Panc1 (cell line): ENCODE results near the gene RAD50.

ENCODE experiments used
- CTCF ChIP-seq: fragments of 450-650 bp; IDR thresholded peaks from 2 replicates; pipeline ENCODE4 v1.5.1; 2017; ENCODE audit warnings: mild to moderate bottlenecking
- POLR2AphosphoS5 ChIP-seq: IDR thresholded peaks from 2 replicates; pipeline ENCODE4 v1.6.1; 2012; ENCODE audit warnings: mild to moderate bottlenecking, low read depth, low read length, moderate library complexity
- SIN3A ChIP-seq: IDR thresholded peaks from 2 replicates; pipeline ENCODE4 v1.6.1; 2012; ENCODE audit warnings: low read depth, mild to moderate bottlenecking, low read length, moderate library complexity, borderline replicate concordance; ENCODE audit not compliant: insufficient read depth
- TF ChIP-seq, protein P1 (sequence below), 2 experiments: IDR thresholded peaks; 2 replicates each; pipeline ENCODE4 v1.6.1; 2011 to 2012; ENCODE audit warnings: low read depth in 2 of 2, control low read depth in 1 of 2, low read length in 1 of 2, mild to moderate bottlenecking in 1 of 2, moderate library complexity in 1 of 2; ENCODE audit not compliant: insufficient read depth in 1 of 2

GRCh38 chr5:132640613-132641012 lies 83.8 kb downstream of the RAD50 start:
- TF ChIP-seq CTCF, result no peak
- no peak for TF ChIP-seq POLR2AphosphoS5
- TF ChIP-seq SIN3A, result no peak
- TF ChIP-seq, protein P1, sequence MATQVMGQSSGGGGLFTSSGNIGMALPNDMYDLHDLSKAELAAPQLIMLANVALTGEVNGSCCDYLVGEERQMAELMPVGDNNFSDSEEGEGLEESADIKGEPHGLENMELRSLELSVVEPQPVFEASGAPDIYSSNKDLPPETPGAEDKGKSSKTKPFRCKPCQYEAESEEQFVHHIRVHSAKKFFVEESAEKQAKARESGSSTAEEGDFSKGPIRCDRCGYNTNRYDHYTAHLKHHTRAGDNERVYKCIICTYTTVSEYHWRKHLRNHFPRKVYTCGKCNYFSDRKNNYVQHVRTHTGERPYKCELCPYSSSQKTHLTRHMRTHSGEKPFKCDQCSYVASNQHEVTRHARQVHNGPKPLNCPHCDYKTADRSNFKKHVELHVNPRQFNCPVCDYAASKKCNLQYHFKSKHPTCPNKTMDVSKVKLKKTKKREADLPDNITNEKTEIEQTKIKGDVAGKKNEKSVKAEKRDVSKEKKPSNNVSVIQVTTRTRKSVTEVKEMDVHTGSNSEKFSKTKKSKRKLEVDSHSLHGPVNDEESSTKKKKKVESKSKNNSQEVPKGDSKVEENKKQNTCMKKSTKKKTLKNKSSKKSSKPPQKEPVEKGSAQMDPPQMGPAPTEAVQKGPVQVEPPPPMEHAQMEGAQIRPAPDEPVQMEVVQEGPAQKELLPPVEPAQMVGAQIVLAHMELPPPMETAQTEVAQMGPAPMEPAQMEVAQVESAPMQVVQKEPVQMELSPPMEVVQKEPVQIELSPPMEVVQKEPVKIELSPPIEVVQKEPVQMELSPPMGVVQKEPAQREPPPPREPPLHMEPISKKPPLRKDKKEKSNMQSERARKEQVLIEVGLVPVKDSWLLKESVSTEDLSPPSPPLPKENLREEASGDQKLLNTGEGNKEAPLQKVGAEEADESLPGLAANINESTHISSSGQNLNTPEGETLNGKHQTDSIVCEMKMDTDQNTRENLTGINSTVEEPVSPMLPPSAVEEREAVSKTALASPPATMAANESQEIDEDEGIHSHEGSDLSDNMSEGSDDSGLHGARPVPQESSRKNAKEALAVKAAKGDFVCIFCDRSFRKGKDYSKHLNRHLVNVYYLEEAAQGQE (IDR thresholded peaks at IDR 0.05; ENCODE audit: insufficient read depth in 1 of 2, low read depth in 2 of 2, low read length in 1 of 2), result no peak
